SH-SY5Y (cell line): ENCODE results near the gene STEAP2.

Experiments
- GATA2 ChIP-seq: IDR thresholded peaks from 2 replicates; pipeline ENCODE4 v1.6.1; 2011; ENCODE audit warnings: mild to moderate bottlenecking, low read depth, low read length
- GATA3 ChIP-seq: IDR thresholded peaks from 2 replicates; pipeline ENCODE4 v1.6.1; 2011; ENCODE audit warnings: low read depth, mild to moderate bottlenecking, low read length, moderate library complexity

DNA sequence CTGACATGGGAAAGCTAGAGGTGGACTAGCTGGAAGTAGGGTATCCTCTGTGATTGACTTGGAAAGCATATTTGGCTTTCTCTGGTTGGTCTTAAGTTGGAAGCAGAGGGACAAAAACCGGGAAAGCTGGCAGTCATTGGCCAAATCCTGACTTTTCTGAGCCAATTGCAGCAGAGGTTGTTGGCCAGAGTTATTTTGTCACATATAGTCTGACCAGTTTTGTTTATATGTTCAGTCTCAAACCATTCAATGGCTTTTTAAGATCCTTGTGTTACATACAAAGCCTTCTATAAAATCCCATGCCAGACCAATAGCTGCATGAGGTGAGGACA is 39.7 kb downstream of the STEAP2 start:
- TF ChIP-seq GATA2 (no peak), GATA3 (no peak)
